Uterus (tissue), 4 donors: ENCODE data around the gene MSH3. TPM values are rescaled to one million over a fixed set of nuclear protein-coding genes. Genes with fewer than 3 reads are reported as not detected.

Source experiments
- DNase-seq, 2 donors: peaks; one replicate each; pipeline ENCODE4 v3.0.0-alpha.2; 2019 to 2020
- H3K27ac ChIP-seq, 2 donors: fragments of 200-600 bp; sonication (generic); 1 replicate in 1 of 2; 2 replicates in 1 of 2; pipeline ENCODE4 v1.5.1; 2016 to 2018
- H3K27me3 ChIP-seq, 2 donors: fragments of 200-600 bp; sonication (generic); one replicate each; pipeline ENCODE4 v1.5.1; 2018 to 2019; ENCODE audit warnings: control low read depth in 1 of 2
- H3K36me3 ChIP-seq, 2 donors: fragments of 200-600 bp; sonication (generic); one replicate each; pipeline ENCODE4 v1.5.1; 2019; ENCODE audit warnings: control low read depth in 1 of 2
- H3K4me1 ChIP-seq, 2 donors: fragments of 200-600 bp; sonication (generic); one replicate each; pipeline ENCODE4 v1.5.1; 2018 to 2019; ENCODE audit warnings: control low read depth in 1 of 2
- H3K4me3 ChIP-seq, 2 donors: fragments of 200-600 bp; sonication (generic); 1 replicate in 1 of 2; 2 replicates in 1 of 2; pipeline ENCODE4 v1.5.1; 2018 to 2019; ENCODE audit warnings: mild to moderate bottlenecking in 1 of 2
- H3K9me3 ChIP-seq, 2 donors: fragments of 200-600 bp; sonication (generic); one replicate each; pipeline ENCODE4 v1.5.1; 2019; ENCODE audit warnings: control low read depth in 1 of 2
- POLR2A ChIP-seq, 2 donors: fragments of 450-650 bp; IDR thresholded peaks; one replicate each; pipeline ENCODE4 v1.6.1; 2016; ENCODE audit warnings: antibody characterized with exemption in 2 of 2, mild to moderate bottlenecking in 1 of 2, moderate library complexity in 1 of 2
- intact Hi-C: fragments of 100-400 bp; cut with DNase I; formaldehyde crosslinking; loops from one replicate; pipeline ENCODE4 v1.15.1; 2023; ENCODE audit warnings: low total_unique reads
- total RNA-seq, 4 donors: library from RNA; depleted of rRNA in 3 of 4; stranded (reverse); fragments of >200 nt in 3 of 4; gene quantifications; one replicate each; pipeline versions ENCODE4 v1.1.0 to v1.2.4, GENCODE V29; 2014 to 2023
- TF ChIP-seq, protein P1 (sequence below), 4 experiments: fragments of 200-600 bp in 2 of 4; fragments of 450-650 bp in 2 of 4; sonication (generic) in 2 of 4; IDR thresholded peaks; one replicate each; pipeline ENCODE4 v1.5.1; 2016 to 2019; ENCODE audit warnings: antibody characterized with exemption in 4 of 4, mild to moderate bottlenecking in 2 of 4, moderate library complexity in 1 of 4
- donor health status: DM: yes; HTN: yes; CAD: no.

The MSH3 gene
- total RNA-seq, 4 donors from 2014 or later = 6.4 to 34.3 (median 16.3) TPM

DNA sequence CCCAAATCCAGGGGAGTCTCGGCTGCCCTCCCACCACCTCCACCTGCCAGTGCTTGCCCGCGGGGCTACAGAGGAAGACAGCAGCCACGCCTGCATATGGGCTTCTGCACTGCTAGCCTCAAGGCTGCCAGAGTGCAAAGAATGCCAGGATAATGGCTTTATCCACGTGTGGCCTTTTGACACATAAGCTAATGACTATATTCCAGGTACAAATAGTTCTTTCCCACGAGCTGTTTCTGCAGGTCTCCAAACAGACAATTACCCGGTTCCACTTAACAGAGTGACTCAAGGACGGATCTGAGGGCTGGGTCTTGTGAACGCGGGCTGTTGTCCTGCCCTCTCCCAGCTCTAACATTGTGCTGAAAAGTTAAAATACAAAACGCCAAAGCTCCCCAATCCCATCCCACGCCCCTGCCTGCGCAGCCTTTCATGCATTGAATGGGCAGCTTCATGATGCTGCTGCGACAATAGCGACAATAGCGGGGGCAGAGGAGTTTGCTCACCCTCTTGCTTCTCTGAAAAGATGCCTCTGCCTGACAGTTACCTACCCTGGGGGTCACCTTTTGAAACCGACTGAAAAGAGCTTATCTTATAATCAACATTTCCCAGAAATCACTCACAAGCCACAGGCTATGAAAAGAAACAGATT, 39.1 kb upstream of the MSH3 start:
- Histone ChIP-seq H3K9me3 (no peaks in the 10 kb centered on the region), H3K4me3 (no peak overlapping the region), H3K4me1 (no peaks in the 10 kb centered on the region), H3K27me3 (no peaks in the 10 kb centered on the region), H3K27ac (no peak overlapping the region), H3K36me3 (no peaks in the 10 kb centered on the region)
- TF ChIP-seq POLR2A (IDR thresholded peaks at IDR 0.05) = no peak
- TF ChIP-seq, protein P1, sequence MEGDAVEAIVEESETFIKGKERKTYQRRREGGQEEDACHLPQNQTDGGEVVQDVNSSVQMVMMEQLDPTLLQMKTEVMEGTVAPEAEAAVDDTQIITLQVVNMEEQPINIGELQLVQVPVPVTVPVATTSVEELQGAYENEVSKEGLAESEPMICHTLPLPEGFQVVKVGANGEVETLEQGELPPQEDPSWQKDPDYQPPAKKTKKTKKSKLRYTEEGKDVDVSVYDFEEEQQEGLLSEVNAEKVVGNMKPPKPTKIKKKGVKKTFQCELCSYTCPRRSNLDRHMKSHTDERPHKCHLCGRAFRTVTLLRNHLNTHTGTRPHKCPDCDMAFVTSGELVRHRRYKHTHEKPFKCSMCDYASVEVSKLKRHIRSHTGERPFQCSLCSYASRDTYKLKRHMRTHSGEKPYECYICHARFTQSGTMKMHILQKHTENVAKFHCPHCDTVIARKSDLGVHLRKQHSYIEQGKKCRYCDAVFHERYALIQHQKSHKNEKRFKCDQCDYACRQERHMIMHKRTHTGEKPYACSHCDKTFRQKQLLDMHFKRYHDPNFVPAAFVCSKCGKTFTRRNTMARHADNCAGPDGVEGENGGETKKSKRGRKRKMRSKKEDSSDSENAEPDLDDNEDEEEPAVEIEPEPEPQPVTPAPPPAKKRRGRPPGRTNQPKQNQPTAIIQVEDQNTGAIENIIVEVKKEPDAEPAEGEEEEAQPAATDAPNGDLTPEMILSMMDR (IDR thresholded peaks at IDR 0.05) = no peak
- intact Hi-C loops = no loop called here
- no peak for DNase-seq

DNA sequence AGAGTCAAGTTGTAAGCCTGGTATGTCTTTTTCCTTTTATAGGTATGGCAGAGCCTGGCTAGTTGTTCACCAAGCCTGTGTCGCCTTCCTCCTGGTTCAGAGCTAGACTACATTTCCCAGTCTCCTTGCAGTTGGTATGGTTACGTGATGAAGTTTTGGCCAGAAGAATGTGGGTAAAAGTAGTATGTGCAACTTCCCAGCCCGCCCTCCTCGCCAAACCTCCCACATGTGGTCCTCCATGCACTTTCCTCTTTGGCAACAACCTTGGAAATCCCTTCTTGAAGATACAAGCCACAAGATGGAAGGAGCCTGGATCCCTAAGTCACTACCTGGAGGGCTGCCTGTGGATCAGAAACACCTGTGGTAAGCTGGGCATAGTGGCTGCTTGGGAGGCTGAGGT, 36.0 kb upstream of the MSH3 start:
- TF ChIP-seq POLR2A (IDR thresholded peaks at IDR 0.05) = no peak
- TF ChIP-seq, protein P1 (IDR thresholded peaks at IDR 0.05) = no peak

GRCh38 chr5:80619086-80619485, 35.4 kb upstream of the MSH3 start:
- no peak overlapping the region for H3K27ac ChIP-seq
- intact Hi-C loops = no loop called here
- H3K9me3 ChIP-seq = no peaks in the 10 kb centered on the region
- H3K27me3 ChIP-seq = no peaks in the 10 kb centered on the region
- DNase-seq = no peak
- no peaks in the 10 kb centered on the region for H3K4me1 ChIP-seq
- H3K36me3 ChIP-seq = no peaks in the 10 kb centered on the region
- no peak for TF ChIP-seq POLR2A (IDR thresholded peaks at IDR 0.05)
- TF ChIP-seq, protein P1 (IDR thresholded peaks at IDR 0.05) = no peak
- H3K4me3 ChIP-seq = no peak overlapping the region

More for the DNA sequence above, 36.0 kb upstream of the MSH3 start:
- Histone ChIP-seq H3K9me3 (no peaks in the 10 kb centered on the region), H3K27ac (no peak overlapping the region), H3K27me3 (no peaks in the 10 kb centered on the region), H3K36me3 (no peaks in the 10 kb centered on the region), H3K4me1 (no peaks in the 10 kb centered on the region), H3K4me3 (no peak overlapping the region)
- no peak for DNase-seq
- intact Hi-C loops = no loop called here

DNA sequence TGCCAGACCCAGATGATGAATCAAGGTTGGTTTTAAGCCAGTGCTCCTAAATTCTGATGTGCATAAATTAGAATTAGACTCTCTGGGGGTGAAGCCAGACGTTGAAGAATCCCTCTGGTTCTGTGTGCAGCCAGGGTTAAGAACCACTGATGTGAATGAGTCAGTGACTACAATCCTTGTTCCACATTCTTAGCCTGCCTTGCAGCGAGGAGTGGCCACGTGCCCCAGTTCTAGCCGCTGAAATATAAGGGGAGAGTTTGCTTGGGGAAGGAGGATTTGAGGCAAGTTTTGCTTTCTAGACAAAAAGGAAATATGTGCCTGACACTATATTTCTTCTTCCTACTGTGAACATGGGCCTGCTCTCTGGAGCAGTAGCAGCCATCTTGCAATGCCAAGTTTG, 34.2 kb upstream of the MSH3 start:
- Histone ChIP-seq H3K27me3 (no peaks in the 10 kb centered on the region), H3K27ac (no peak overlapping the region), H3K4me3 (no peak overlapping the region), H3K36me3 (no peaks in the 10 kb centered on the region), H3K4me1 (no peaks in the 10 kb centered on the region), H3K9me3 (no peaks in the 10 kb centered on the region)
- no peak for DNase-seq
- no peak for TF ChIP-seq POLR2A (IDR thresholded peaks at IDR 0.05)
- TF ChIP-seq, protein P1 (IDR thresholded peaks at IDR 0.05) = no peak
- intact Hi-C loops = no loop called here

GRCh38 chr5:80622756-80623155, 31.7 kb upstream of the MSH3 start:
- no peaks in the 10 kb centered on the region for H3K4me1 ChIP-seq
- no peak for DNase-seq
- no peaks in the 10 kb centered on the region for H3K36me3 ChIP-seq
- TF ChIP-seq, protein P1 (IDR thresholded peaks at IDR 0.05) = no peak
- no peak for TF ChIP-seq POLR2A (IDR thresholded peaks at IDR 0.05)
- no peaks in the 10 kb centered on the region for H3K9me3 ChIP-seq
- intact Hi-C loops = no loop called here
- H3K27ac ChIP-seq = no peak overlapping the region
- H3K4me3 ChIP-seq = no peak overlapping the region
- H3K27me3 ChIP-seq = no peaks in the 10 kb centered on the region
